Measurements from ENCODE around the gene HINFP. TPM values are rescaled to one million over a fixed set of nuclear protein-coding genes. Genes with fewer than 3 reads are reported as not detected.
"Not testable (repeated sequence)": the region's sequence is repeated elsewhere in the genome, so short reads cannot be mapped to it uniquely, and the experiment has no call there.

Gene HINFP
- total RNA-seq, 4 donors from 2014 or later = 20.7 to 63.6 (median 48.2) TPM

DNA sequence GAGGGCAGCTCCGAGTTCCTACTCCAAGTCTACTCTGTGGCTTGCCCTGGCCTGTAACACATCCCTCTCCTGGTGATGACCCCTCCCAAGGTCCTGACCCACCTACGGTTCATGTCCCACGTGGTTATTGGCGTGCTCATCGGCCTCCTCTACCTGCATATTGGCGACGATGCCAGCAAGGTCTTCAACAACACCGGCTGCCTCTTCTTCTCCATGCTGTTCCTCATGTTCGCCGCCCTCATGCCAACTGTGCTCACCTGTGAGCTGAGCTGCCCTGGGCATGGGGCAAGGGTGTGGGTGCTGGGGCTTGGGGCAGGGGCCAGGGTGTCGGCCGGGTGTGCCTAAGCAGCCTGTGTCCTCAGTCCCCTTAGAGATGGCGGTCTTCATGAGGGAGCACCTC, 37.1 kb downstream of the HINFP start:
- no peaks in the 10 kb centered on the region for H3K36me3 ChIP-seq
- H3K4me3 ChIP-seq = no peak overlapping the region
- WGBS, 2 donors (ENCODE audit: low coverage in 1 of 2) = 92% methylated on average over 6 to 13 of the region's 13 CpGs
- no peaks in the 10 kb centered on the region for H3K4me1 ChIP-seq
- H3K27ac ChIP-seq = no peak overlapping the region
- H3K9me3 ChIP-seq = no peaks in the 10 kb centered on the region
- TF ChIP-seq EP300 (IDR thresholded peaks at IDR 0.05; ENCODE audit: low read depth) = no peak
- no peak for TF ChIP-seq POLR2AphosphoS5 (IDR thresholded peaks at IDR 0.05)
- H3K27me3 ChIP-seq = peaks cover 8% of the 10 kb centered on the region
- in situ Hi-C loops (cut with MboI; ENCODE audit: low pct_ligation_motif_present in 1 of 4, low pct_unique_long_range_greater_than_20kb in 1 of 4, low sequenced_read_pairs in 3 of 4) = no loop called here
- DNase-seq = no peak
- intact Hi-C loops (cut with DNase I; ENCODE audit: low total_unique reads) = no loop called here

DNA sequence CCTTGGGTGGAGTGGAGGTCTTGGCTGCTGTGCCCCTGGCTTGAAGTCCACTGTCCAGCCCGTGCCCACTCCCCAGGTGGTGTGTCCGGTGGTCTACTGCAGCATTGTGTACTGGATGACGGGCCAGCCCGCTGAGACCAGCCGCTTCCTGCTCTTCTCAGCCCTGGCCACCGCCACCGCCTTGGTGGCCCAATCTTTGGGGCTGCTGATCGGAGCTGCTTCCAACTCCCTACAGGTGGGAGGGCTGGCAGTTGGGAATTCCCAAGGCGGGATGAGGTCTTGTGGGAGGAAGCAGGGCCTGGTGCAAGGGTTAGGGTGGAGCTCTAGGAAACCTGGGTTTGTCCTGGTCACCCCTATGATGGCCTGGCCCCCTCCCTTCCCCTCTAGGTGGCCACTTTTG, 38.8 kb downstream of the HINFP start:
- WGBS, 2 donors (ENCODE audit: low coverage in 1 of 2) = 85% methylated on average over 6 of the region's 9 CpGs; no CpG with 5 or more reads in 1 of the 2 donors
- H3K27me3 ChIP-seq = peaks cover 1% of the 10 kb centered on the region
- no peaks in the 10 kb centered on the region for H3K4me1 ChIP-seq
- no peak for DNase-seq
- no peaks in the 10 kb centered on the region for H3K9me3 ChIP-seq
- in situ Hi-C loops (cut with MboI; ENCODE audit: low pct_ligation_motif_present in 1 of 4, low pct_unique_long_range_greater_than_20kb in 1 of 4, low sequenced_read_pairs in 3 of 4) (no loop called here), intact Hi-C loops (cut with DNase I; ENCODE audit: low total_unique reads) (no loop called here)
- H3K4me3 ChIP-seq = no peak overlapping the region
- H3K27ac ChIP-seq = no peak overlapping the region
- TF ChIP-seq EP300 (IDR thresholded peaks at IDR 0.05; ENCODE audit: low read depth) (no peak), POLR2AphosphoS5 (IDR thresholded peaks at IDR 0.05) (no peak), POLR2A (IDR thresholded peaks at IDR 0.05) (no peak)
- TF ChIP-seq, protein P1, sequence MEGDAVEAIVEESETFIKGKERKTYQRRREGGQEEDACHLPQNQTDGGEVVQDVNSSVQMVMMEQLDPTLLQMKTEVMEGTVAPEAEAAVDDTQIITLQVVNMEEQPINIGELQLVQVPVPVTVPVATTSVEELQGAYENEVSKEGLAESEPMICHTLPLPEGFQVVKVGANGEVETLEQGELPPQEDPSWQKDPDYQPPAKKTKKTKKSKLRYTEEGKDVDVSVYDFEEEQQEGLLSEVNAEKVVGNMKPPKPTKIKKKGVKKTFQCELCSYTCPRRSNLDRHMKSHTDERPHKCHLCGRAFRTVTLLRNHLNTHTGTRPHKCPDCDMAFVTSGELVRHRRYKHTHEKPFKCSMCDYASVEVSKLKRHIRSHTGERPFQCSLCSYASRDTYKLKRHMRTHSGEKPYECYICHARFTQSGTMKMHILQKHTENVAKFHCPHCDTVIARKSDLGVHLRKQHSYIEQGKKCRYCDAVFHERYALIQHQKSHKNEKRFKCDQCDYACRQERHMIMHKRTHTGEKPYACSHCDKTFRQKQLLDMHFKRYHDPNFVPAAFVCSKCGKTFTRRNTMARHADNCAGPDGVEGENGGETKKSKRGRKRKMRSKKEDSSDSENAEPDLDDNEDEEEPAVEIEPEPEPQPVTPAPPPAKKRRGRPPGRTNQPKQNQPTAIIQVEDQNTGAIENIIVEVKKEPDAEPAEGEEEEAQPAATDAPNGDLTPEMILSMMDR (IDR thresholded peaks at IDR 0.05) = no peak
- no peaks in the 10 kb centered on the region for H3K36me3 ChIP-seq

DNA sequence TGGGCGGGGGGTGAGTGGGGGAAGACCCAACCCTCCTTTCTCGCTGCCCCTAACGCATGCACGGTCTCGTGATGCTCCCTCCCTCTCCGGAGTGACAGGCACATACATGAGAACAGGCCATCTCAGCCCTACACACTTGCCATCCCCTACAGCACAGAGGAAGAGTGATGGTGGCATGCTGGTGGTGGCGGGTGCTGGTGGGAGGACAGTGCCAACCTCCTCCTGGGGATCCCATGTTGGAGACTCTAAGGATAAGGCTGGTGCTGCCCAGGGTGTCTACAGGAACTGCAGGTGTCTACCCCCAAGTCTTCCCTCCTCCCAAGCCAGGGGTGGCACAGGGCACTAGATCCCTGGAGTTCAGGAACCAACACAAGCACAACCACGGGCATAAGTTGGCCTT, 40.5 kb downstream of the HINFP start:
- Histone ChIP-seq H3K9me3 (no peaks in the 10 kb centered on the region), H3K4me1 (no peaks in the 10 kb centered on the region), H3K36me3 (no peaks in the 10 kb centered on the region), H3K27ac (no peak overlapping the region), H3K4me3 (no peak overlapping the region), H3K27me3 (no peaks in the 10 kb centered on the region)
- in situ Hi-C loops (cut with MboI; ENCODE audit: low pct_ligation_motif_present in 1 of 4, low pct_unique_long_range_greater_than_20kb in 1 of 4, low sequenced_read_pairs in 3 of 4) = no loop called here
- no peak for TF ChIP-seq EP300 (IDR thresholded peaks at IDR 0.05; ENCODE audit: low read depth)
- 82% methylated on average over 8 of the region's 8 CpGs; no CpG with 5 or more reads in 1 of the 2 donors for WGBS, 2 donors (ENCODE audit: low coverage in 1 of 2)
- DNase-seq = no peak
- intact Hi-C loops (cut with DNase I; ENCODE audit: low total_unique reads) = no loop called here

DNA sequence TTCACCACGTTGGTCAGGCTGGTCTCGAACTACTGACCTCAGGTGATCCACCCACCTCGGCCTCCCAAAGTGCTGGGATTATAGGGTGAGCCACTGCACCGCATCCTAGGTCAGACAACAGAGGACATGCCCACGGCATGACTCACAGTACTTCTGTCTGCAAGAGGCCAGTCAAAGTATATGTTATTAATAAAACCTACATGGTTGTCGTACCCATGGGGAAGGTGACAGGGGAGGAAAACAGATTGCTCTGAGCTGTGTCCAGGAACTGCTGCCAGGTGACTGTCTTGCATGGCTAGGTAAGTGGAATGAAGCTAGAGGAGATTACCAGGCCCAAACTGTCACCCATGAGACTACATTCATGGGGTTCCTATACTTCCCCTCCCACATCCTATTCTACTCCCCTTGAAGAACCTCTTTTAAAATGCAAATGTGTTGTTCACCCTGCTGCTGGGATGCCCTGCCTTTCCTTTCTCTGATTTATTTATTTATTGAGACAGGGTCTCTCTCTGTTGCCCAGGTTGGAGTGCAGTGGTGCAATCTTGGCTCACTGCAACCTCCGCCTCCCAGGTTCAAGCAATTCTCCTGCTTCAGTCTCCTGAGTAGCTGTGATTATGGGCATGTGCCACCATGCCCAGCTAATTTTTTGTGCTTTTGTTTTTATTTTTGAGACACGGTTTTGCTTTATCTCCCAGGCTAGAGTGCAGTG, 45.1 kb downstream of the HINFP start:
- in situ Hi-C loops (cut with MboI; ENCODE audit: low pct_ligation_motif_present in 1 of 4, low pct_unique_long_range_greater_than_20kb in 1 of 4, low sequenced_read_pairs in 3 of 4) = no loop called here
- 85 to 100% methylated on average over 1 to 8 of the region's 8 CpGs for WGBS, 2 donors (ENCODE audit: low coverage in 1 of 2)
- Histone ChIP-seq H3K27ac (no peak overlapping the region), H3K9me3 (no peaks in the 10 kb centered on the region), H3K27me3 (no peaks in the 10 kb centered on the region), H3K4me3 (no peak overlapping the region), H3K36me3 (no peaks in the 10 kb centered on the region), H3K4me1 (peaks cover 0 to 12% (median 6%) of the 10 kb centered on the region in 4 donors)
- DNase-seq = no peak
- TF ChIP-seq POLR2A (IDR thresholded peaks at IDR 0.05) (no peak), POLR2AphosphoS5 (IDR thresholded peaks at IDR 0.05) (no peak), EP300 (IDR thresholded peaks at IDR 0.05; ENCODE audit: low read depth) (no peak)
- TF ChIP-seq, protein P1 (IDR thresholded peaks at IDR 0.05) = no peak
- intact Hi-C loops (cut with DNase I; ENCODE audit: low total_unique reads) = no loop called here

DNA sequence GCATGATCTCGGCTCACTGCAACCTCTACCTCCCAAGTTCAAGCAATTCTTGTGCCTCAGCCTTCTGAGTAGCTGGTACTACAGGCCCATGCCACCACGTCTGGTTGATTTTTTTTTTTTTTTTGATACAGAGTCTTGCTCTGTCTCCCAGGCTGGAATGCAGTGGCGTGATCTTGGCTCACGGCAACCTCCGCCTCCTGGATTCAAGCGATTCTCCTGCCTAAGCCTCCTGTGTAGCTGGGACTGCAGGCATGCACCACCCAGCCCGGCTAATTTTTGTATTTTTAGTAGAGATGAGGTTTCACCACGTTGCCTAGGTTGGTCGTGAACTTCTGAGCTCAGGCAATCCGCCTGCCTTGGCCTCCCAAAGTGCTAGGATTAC, 45.7 kb downstream of the HINFP start:
- intact Hi-C loops (cut with DNase I; ENCODE audit: low total_unique reads); H3K9me3 ChIP-seq; H3K36me3 ChIP-seq; H3K27me3 ChIP-seq; H3K27ac ChIP-seq; DNase-seq; H3K4me3 ChIP-seq; in situ Hi-C loops (cut with MboI; ENCODE audit: low pct_ligation_motif_present in 1 of 4, low pct_unique_long_range_greater_than_20kb in 1 of 4, low sequenced_read_pairs in 3 of 4): not testable (repeated sequence)
- H3K4me1 ChIP-seq = peaks cover 0 to 12% (median 6%) of the 10 kb centered on the region in 4 donors
- WGBS, 2 donors (ENCODE audit: low coverage in 1 of 2) = 87 to 88% methylated on average over 5 to 10 of the region's 10 CpGs

Measured in transverse colon (tissue), 4 donors.